Prostate gland (tissue), 2 donors: Measurements from ENCODE around the gene RABL3.

Experiments
- POLR2A ChIP-seq: fragments of 450-650 bp; IDR thresholded peaks from one replicate; pipeline ENCODE4 v1.6.1; 2016; ENCODE audit warnings: antibody characterized with exemption, mild to moderate bottlenecking
- POLR2AphosphoS5 ChIP-seq: sonication (generic); formaldehyde crosslinking; IDR thresholded peaks from one replicate; pipeline ENCODE4 v1.6.1; 2017; ENCODE audit warnings: antibody characterized with exemption
- TF ChIP-seq, protein P1 (sequence below), 4 experiments: fragments of 200-600 bp in 2 of 4; fragments of 450-650 bp in 2 of 4; sonication (generic) in 2 of 4; IDR thresholded peaks; 1 replicate in 3 of 4; 2 replicates in 1 of 4; pipeline ENCODE4 v1.5.1; 2016 to 2019; ENCODE audit warnings: antibody characterized with exemption in 4 of 4, mild to moderate bottlenecking in 2 of 4, moderate library complexity in 2 of 4

DNA sequence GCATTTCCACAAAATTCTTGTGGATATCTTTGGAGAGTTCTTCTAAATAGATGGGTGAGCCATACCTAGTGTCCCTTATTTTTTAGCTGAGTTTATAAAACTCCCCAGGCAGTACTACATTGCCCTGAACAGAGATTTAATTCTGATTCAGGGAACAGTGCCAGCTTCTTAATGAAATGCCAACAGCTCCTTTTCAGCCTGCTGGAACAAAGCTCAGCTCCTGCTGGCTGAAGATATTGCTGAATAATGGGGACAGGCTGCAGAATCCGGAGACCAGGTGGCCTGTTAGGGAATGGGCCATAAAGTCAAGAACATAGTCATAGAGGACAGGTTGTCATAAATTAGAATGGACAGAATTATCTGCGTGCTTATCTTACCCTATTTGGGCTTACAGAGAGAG lies 69.2 kb downstream of the RABL3 start:
- TF ChIP-seq, protein P1, sequence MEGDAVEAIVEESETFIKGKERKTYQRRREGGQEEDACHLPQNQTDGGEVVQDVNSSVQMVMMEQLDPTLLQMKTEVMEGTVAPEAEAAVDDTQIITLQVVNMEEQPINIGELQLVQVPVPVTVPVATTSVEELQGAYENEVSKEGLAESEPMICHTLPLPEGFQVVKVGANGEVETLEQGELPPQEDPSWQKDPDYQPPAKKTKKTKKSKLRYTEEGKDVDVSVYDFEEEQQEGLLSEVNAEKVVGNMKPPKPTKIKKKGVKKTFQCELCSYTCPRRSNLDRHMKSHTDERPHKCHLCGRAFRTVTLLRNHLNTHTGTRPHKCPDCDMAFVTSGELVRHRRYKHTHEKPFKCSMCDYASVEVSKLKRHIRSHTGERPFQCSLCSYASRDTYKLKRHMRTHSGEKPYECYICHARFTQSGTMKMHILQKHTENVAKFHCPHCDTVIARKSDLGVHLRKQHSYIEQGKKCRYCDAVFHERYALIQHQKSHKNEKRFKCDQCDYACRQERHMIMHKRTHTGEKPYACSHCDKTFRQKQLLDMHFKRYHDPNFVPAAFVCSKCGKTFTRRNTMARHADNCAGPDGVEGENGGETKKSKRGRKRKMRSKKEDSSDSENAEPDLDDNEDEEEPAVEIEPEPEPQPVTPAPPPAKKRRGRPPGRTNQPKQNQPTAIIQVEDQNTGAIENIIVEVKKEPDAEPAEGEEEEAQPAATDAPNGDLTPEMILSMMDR (IDR thresholded peaks at IDR 0.05), result no peak
- TF ChIP-seq POLR2AphosphoS5, result no peak
- no peak for TF ChIP-seq POLR2A
